Measurements from ENCODE around the gene TCOF1. TPM values are rescaled to one million over a fixed set of nuclear protein-coding genes. Genes with fewer than 3 reads are reported as not detected.

Gene TCOF1
- total RNA-seq, 1 donor from 2014 or later = 72.0 TPM

DNA sequence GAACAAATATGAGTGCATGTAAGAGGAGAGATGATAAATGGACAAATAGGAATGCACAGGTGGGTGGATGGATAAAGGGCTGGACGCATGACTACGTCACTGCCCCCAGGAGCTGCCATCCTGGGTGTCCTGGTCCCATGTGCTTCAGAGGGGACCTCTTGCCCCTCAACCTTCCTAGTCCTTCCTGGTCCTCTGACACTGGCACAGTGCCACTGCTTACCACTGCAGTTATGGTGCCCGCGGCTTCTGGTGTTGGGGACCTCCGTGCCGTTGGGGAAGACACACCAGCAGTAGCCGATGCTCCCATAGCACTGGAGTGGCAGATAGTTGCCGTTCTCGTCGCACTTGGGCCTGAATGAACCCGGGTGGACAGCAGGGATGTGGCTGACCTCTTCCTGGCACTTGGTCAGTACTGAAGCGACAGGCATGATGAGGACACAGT is 45.4 kb downstream of the TCOF1 start:
- intact Hi-C loops (cut with micrococcal nuclease) = no loop called here

- intact Hi-C loops (cut with micrococcal nuclease) = no loop called here
Measured at GRCh38 chr5:150404121-150404520, 46.6 kb downstream of the TCOF1 start.

DNA sequence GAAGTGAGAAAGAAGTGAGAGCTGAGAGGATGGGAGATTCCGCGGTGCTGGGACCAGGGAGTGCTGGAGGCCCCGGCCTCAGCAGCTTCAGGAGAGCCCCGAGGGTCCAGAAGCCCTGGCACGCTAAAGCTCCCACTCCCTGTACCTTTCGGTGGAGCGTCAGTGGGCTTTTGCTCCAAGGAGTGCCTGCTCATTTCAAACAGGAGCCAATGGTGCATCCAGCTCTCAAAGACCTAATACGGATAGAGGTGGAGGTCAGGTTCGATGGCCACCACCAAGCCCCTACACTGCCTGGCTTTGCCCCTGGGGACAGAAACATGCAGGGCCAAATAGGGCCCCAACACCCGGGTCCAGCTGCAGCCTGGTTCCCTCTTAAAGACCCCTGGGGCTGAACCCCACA is 47.0 kb downstream of the TCOF1 start:
- intact Hi-C loops (cut with micrococcal nuclease) = no loop called here

DNA sequence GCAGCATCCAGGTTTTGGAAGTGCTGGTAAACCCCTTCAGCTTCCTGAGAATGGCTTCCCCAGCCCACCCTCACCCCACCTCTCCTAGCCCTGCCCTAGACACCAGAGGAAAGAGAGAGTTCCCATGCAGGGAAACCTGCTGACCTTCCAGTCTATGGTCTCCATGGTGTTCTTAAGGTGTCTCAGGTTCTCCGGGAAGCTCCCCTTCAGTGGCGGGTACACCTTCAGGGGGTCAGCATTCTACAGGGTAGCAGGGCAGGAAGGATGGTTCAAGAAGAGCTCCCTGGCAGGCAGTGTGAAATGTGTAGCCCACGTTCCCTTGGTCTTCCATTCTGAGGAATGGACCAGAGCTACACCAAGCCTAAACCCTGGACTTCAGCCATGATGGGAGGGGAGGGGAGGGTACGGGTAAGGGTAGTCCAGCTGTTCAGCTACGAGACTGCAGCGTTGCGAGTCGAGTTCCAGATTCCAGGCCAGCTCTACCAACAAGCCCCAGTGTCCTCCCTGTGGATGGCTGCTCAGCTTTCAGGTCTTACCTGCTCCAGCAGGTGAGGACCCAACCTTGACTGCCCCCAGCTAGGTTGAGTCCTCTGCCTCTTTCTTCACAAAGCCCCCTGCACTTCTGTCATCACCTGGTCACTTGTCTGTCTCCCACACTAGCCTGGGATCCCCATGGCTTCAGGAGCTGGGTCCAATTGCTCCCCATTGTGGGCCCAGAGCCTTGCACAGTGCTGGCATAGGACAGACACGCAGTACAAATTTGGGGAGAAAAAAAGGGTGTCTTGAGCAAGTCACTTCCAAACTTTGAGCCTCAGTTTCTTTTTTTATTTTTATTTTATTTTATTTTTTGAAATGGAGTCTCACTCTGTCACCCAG is 47.7 kb downstream of the TCOF1 start:
- intact Hi-C loops (cut with micrococcal nuclease) = no loop called here

GRCh38 chr5:150406103-150406722 is 48.7 kb downstream of the TCOF1 start:
- intact Hi-C loops (cut with micrococcal nuclease) = no loop called here

- intact Hi-C loops (cut with micrococcal nuclease) = no loop called here
Measured at GRCh38 chr5:150406723-150407095, 49.2 kb downstream of the TCOF1 start.

DNA sequence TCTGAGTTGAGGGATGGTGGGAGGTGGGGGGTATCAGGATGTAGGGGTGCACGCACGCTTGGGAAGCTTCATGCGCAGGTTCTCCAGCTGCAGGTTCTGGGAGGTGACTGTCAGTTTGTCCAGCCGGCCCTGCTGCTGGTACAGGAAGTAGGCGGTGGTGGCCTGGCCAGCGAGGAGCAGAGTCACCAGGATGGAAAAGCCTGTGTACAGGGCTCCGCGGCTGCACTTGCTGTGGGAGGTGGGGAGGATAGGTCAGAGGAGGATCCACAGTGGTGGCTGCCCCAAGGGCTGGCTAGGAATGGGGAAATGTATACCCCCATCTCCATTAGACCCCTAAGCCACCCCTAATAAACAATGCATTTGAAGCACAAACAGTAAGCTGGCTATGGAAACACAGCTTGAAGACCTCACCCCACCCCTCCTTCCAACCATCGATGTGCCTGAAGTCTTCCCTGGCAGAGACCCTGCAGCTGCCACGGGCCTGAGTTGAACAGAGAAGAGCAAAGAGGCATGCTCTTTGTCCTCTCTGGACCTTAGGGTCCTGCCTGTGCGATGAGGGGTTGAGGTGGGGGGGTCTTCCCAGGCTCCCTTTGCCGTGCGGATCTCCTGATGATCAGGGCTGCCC is 49.7 kb downstream of the TCOF1 start:
- intact Hi-C loops (cut with micrococcal nuclease) = no loop called here

DNA sequence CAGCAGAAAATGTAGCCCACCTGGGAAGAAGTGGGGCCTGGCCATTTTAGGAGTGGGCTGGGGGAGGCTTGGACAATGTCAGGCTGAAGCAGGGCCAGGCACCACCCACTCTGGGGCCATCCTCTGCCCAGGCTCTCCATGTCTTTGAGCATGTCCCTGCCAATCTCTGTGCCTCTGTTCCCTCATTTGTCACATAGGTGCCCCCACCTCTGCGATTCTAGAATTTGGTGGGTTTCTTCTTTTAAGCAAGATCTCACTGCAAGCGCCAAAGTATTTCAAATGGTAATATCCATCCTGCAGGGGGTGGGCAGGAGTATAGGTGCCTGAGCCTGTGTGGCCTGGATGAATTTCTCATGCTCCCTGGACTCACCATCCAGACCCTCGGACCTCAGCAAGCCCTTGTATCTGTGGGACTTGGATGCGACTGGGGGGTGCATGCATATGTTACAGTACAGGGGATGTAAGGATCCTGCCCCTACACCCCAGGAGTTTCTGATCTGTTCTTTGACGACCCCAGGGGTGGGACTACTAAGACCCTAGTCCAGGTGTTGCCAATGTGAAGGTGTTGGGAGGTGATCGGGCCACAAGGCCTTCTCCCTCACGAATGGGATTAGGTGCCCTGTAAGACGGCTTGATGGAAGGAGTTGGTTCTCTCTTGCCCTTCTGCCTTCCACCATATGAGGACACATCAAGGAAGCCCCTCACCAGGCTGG is 50.9 kb downstream of the TCOF1 start:
- intact Hi-C loops (cut with micrococcal nuclease) = no loop called here

GRCh38 chr5:150409638-150410523 is 52.4 kb downstream of the TCOF1 start:
- intact Hi-C loops (cut with micrococcal nuclease) = loop anchor here (5.0 kb wide), 3 partner anchors 812 to 1053 kb away; partner anchors contain the start of genes CCDC69, GM2A and PCYOX1L

- intact Hi-C loops (cut with micrococcal nuclease) = loop anchor here (5.0 kb wide), 3 partner anchors 812 to 1053 kb away; partner anchors contain the start of genes CCDC69, GM2A and PCYOX1L
Measured at GRCh38 chr5:150410524-150411244, 53.2 kb downstream of the TCOF1 start.

- intact Hi-C loops (cut with micrococcal nuclease) = loop anchor here (5.0 kb wide), 3 partner anchors 811 to 1054 kb away; partner anchors contain the start of genes CCDC69, GM2A and PCYOX1L
Measured at GRCh38 chr5:150411245-150411979, 53.9 kb downstream of the TCOF1 start.

DNA sequence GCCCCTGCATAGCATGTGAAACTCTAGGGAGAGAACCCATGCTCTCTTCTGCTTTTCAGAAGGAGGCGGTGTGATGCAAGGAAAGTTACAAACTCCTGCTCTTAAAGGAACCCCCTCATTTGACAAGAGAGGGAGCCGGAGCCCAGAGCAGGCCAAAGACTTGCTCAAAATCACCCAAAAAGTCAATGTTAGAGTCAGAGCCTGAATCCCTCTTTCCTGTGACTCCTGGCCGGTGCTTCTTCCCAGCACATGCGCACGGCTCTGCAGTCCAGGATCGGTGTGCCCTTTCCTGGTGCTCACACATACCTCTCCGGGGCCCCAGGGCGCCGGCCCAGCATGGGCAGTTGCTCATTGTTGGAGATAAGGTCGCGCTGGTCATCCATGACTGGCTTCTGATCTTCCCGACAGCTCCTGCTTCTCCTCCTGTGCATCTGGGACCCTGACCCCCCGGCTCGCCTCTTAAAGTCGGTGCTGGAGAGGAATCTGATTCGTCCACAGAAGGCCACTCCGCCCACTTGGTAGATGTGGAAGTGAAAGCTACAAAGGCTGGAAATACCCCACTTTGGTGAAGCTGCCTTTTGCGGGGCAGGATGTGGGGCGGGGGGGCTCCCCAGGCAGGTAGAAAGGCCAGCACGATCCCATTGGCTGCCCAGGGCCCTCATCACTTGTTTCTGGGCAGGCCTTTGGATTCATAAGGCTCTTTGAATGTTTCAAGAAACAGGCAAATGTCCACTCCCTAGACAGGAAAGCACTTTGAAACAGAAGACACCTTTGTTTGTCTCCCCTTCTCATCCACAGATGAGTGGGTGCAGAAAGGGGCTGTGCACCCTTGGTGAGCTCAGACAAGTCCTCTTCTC is 55.0 kb downstream of the TCOF1 start, which contains the start of gene CD74:
Gene CD74 (minus strand): TSS at position 592 of the 857 bp plus-strand sequence. CDS start 161 bp downstream, at position 431.
- intact Hi-C loops (cut with micrococcal nuclease) = loop anchor here (1.0 to 5.0 kb wide), 9 partner anchors 24 to 1055 kb away; partner anchors contain the start of genes CCDC69, GM2A, HMGXB3 and PCYOX1L

DNA sequence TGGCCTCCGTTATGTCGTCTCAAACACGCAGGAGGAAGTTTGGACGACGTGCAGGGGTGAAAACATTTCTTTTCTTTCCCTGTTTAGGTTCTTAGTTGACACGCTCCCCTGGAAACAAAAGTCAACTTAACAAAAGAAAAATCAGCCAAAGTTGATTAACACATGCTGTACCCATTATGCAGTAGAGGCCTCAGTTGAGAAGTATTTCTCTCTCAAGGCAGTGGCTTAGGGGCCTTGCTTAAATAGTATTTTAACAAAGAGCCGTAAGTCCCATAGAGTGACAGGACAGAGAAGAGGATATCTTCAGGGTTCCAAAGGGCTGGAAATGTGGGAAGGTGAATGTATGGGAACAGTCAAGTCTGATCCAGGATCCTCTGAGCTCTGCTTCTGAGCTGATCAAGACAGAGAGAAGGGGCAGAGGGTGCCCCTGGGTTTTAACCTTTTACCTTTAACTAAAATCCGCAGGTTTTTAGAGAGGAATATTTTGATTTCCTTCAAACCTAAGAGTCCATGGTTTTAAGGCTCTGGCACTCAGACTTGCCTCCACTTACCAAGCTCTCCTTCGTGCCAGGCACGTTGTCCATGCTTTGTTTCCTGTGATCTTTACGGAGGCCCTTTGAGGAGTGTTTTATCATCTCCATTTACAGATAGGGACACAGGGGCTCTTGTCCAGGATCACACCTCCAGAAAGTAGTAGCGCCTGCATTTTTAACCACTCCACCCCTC is 55.8 kb downstream of the TCOF1 start:
- intact Hi-C loops (cut with micrococcal nuclease) = loop anchor here (1.0 to 5.0 kb wide), 6 partner anchors 56 to 1056 kb away; partner anchors contain the start of genes CCDC69, GM2A, HMGXB3 and PCYOX1L

GRCh38 chr5:150413902-150414790 is 56.6 kb downstream of the TCOF1 start:
- intact Hi-C loops (cut with micrococcal nuclease) = loop anchor here (1.0 to 5.0 kb wide), 6 partner anchors 57 to 1057 kb away; partner anchors contain the start of genes CCDC69, GM2A, HMGXB3 and PCYOX1L

- intact Hi-C loops (cut with micrococcal nuclease) = no loop called here
Measured at GRCh38 chr5:150419630-150420270, 62.3 kb downstream of the TCOF1 start.

All from T-helper 2 cell treated with Interferon-gamma antibody and Interleukin-4, amounts not matched to agents 100 ng/mL and 5 ng/mL, for 36 hours (primary cell).